GM19023 (cell line): ENCODE data around the gene CHSY1.

Source experiments
- ATAC-seq: cut with Tn5 transposase; IDR thresholded peaks from one replicate; pipeline ENCODE4 v1.9.1; 2021; ENCODE audit warnings: mild to moderate bottlenecking, moderate library complexity; ENCODE audit not compliant: unreplicated experiment

CHSY1 gene

DNA sequence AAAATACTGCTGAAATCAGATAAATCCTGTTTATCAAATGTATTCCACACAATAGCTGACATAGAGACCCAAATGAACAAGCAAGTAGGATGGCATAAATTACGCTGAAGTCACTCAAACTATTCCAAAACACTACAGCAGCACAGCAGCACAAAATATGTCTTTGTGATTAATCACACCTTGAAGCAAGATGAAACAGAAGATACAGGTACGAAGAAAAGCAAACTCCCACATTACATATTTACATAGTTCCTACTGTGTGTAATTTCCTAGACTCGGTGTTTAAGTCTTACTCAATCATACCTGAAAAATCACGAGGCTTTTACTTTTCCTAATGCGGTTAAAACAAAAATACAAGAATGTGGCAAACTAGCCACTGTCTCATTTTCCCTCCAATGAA is 38.3 kb downstream of the CHSY1 start:
- no peak for ATAC-seq

DNA sequence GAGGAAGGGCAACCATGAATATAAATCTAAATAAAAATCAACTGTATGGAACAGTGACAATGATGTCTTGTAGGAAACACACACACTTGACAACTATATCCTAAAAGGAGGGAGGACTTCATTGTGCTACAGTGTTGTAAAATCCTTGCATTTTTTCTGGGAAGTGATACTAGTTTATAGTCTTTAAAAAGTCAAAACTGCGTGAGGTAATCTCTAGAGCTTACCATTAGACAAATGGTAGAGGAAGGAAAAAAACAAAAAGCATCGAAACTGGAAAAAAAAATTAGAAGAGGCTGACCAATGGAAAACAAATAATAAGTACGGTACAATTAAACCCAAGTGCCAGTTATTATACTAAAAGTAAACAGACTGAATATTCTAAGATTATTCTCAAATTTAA is 38.7 kb downstream of the CHSY1 start:
- no peak for ATAC-seq

GRCh38 chr15:101211897-101212296 is 40.0 kb downstream of the CHSY1 start:
- no peak for ATAC-seq

DNA sequence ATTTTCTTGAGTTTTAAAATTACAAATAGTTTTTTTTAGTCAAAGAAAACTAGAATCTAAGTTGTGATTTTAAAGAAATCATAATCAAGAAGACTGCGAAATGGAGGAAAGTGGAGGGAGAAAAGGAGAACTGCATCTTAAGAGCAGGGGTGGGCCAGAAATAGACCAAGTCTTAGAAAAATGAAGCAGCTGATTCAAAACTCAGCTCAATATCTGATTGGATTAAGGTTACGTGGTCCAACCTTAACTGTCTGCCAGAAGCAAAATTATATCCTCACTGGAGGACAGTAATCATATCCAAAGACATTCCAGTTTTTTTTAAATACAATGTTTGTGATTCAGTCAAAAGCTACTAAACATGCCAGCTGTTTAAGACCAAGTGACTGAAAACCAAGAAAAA is 41.4 kb downstream of the CHSY1 start:
- no peak for ATAC-seq

GRCh38 chr15:101210058-101210457 is 41.8 kb downstream of the CHSY1 start:
- no peak for ATAC-seq

GRCh38 chr15:101209285-101209845 is 42.5 kb downstream of the CHSY1 start:
- no peak for ATAC-seq

- no peak for ATAC-seq
These were observed 44.0 kb downstream of the CHSY1 start for GRCh38 chr15:101207867-101208288.

DNA sequence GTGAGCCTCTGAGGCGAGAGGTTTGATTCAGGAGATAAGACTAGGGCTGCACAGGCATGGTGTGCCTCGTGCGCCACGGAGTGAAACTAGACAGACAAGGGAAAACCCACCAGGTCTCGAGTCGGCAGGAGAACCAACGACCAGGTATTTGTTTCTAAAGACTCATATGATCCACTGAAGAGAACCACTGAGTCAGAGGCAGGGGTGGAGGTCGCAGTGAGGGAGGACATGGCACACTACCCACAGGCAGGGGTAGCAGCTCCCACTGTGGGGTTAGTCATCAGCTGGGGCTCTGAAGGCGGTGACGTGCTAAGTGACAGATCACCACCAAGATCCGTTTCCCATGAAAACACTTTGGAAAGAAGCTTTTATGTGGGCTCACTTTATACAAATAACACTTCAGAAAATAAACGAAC is 45.7 kb downstream of the CHSY1 start:
- ATAC-seq = no peak

DNA sequence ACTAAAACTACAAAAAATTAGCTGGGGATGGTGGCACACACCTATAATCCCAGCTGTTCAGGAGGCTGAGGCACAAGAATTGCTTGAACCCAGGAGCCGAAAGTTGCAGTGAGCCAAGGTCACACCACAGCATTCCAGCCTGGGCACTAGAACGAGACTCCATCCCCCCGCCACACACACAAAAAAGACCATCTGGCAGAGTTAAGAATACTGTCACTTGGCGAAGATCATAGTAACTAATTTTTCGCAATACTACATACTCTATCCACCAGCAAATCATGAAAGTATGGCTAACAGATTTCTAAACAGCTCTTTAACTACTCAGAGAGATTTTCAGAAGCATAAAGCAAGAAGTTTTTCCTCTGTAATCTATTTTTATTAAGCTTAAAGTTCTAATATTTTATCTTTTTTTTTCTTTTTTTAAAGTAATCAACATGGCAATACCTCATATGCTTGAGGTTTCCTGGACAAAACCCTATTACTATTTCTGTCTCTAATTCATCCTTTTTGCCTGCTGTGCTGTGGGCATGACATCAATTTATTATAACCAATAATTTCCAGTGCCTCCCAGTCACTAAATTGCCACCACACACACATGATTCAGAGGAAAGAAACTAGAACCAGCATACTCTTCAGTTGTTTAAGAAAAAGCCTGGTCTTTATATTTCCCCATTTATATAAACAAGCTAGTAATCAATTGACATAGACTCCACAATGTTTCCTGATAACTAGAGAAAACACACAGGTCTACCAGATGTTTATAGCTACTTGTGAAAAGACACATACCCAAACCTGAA is 46.9 kb downstream of the CHSY1 start:
- no peak for ATAC-seq

- ATAC-seq = no peak
These were observed 48.1 kb downstream of the CHSY1 start for GRCh38 chr15:101203607-101204189.

- no peak for ATAC-seq
These were observed 48.7 kb downstream of the CHSY1 start for GRCh38 chr15:101203029-101203573.

DNA sequence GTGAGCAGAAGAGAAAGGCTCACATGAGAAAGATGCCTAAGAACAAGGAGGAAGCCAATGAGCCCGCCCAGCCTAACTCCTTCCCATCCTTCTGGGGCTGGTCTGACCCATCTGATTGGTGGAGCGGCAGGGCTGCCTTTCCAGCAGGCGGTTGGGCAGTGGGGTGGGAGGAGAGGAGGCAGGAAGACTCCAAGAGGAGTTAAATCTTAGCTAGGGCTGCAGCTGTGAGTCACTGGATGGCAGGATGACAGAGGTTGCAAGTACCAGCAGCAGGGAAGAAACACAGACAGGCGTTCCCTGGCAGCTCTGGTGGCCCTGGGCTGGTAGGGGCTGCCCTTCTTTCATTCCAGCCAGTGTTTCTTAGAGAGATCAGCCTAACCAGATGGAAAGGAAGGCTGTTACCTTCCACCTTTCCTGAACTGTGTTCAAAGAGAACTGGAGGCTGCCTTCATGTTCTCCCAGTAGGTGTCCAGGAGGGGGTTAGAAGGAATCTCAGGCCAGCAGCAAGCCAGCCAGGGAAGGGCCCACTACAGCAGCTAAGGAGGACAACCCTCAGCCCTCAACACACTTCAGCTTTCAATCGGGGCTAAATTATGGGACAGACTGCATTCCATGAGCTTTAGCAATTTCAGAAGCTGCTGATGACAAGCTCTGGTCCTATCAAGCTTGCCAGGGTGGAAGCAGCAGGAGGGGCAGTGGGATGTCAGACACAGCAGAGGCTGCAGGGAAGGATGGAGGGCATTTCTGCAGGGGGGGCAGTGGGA is 50.3 kb downstream of the CHSY1 start:
- no peak for ATAC-seq

GRCh38 chr15:101200181-101200580 is 51.7 kb downstream of the CHSY1 start:
- ATAC-seq = no peak

- ATAC-seq = no peak
These were observed 53.0 kb downstream of the CHSY1 start for GRCh38 chr15:101198800-101199199.

DNA sequence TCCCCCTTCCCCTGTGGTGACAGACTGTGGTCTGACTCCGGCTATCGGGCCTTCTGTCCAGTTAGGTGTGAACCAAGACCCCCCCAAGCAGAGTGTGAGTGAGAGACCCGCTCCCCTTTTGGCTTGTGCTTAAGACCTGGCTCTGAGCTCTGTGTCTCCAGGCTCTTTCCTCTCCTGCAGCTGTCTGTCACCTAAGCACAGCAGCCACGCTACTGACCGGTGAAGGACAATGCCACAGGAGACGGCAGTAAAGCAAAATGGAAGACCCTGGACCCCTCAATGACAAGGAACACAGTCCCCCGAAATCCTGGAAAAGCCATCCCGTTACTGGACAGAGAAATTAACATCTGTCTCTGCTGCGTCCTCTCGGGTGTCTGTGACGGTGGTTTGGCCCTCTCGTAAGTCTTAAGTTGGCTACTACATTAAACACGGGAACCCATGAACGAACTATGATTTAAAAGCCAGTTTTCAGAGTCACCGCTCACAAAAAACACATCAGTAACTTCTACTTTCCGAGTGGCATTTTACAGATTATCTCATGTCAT is 53.7 kb downstream of the CHSY1 start:
- ATAC-seq = no peak

DNA sequence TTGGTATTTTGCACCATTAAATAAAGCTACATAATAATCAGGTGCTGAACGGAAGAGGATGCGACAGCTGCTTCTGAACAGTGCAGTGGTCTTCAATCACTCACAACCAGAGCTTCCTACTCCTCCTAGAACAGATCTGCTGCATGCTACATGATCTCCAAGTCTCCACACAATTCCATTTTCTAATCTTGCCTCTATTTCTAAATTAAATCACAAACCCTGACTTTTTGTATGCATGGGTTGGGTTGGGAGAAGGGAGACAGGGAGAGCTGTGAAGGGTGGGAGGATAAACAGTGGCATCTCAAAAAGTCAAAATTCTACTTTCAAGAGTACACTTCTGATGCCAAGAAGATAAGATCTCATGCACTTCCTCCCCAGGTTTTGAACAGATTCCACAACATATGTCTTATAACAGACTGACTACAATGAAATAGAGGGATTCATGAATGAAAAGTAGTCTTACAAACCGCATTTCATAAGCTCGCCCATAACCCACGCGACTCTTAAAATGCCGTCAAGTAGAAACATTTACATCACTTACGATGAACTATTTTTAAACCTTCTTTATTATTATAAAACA is 57.2 kb downstream of the CHSY1 start:
- ATAC-seq = no peak

GRCh38 chr15:101193806-101194545 is 57.9 kb downstream of the CHSY1 start:
- no peak for ATAC-seq

DNA sequence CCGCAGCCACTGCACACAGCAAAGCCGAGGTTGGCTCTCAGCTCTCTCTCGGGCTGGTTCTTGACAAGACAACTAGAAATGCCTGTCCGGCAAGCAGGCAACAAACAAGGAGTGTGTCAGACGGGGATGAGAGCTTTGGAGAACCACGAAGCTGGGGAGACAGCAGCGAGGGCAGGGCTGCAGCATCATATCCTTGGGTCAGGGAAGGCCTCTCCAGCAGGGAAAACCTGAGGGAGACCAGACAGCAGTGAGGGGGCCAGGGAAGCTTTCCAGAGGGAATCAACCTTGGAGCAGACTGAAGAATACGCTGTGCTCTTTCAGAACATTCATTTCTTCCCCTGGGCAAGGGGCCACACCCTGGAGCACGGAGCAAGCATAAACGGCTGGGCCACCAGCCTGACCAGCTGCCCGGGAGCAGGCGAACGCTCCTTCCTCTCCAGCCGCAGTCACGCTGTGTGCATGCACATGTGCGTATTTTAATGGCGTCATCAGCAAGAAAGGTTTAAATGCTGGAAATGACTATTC is 58.7 kb downstream of the CHSY1 start:
- ATAC-seq = no peak

- ATAC-seq = no peak
These were observed 59.8 kb downstream of the CHSY1 start for GRCh38 chr15:101192081-101192480.

DNA sequence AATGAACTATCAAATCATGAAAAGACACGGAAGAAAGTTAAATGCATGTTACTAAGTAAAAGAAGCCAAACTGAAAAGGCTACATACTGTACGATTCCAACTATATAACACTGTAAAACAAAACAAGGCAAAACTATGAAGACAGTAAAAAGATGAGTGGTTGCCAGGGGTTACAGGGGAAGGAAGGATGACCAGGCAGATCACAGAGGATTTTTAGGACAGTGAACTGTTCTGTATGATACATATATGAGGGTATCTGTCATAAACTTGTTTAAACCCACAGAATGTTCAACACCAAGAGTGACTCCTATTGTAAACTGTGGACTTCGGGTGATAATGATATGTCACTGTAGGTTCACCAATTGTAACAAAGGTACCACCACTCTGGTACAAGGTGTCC is 60.6 kb downstream of the CHSY1 start:
- no peak for ATAC-seq
